Neural cell (in vitro differentiated cells): ENCODE results near the gene CIB4.

Source experiments
- CTCF ChIP-seq: fragments of 450-650 bp; IDR thresholded peaks from 2 replicates; pipeline ENCODE4 v1.5.1; 2014; ENCODE audit warnings: antibody characterized with exemption, mild to moderate bottlenecking, moderate library complexity; ENCODE audit not compliant: poor library complexity, severe bottlenecking
- MXI1 ChIP-seq: fragments of 450-650 bp; conservative IDR thresholded peaks from 2 replicates; pipeline ENCODE4 v1.6.1; 2014; ENCODE audit warnings: antibody characterized with exemption, mild to moderate bottlenecking; ENCODE audit not compliant: poor library complexity, severe bottlenecking
- POLR2AphosphoS5 ChIP-seq: IDR thresholded peaks from 2 replicates; pipeline ENCODE4 v1.6.1; 2012
- RAD21 ChIP-seq: fragments of 450-650 bp; conservative IDR thresholded peaks from 2 replicates; pipeline ENCODE4 v1.6.1; 2014; ENCODE audit warnings: antibody characterized with exemption, mild to moderate bottlenecking, moderate library complexity
- TF ChIP-seq, protein P1 (sequence below): IDR thresholded peaks from 2 replicates; pipeline ENCODE4 v1.6.1; 2012; ENCODE audit warnings: borderline replicate concordance

GRCh38 chr2:26630235-26630634 lies 10.9 kb downstream of the CIB4 start:
- no peak for TF ChIP-seq CTCF
- TF ChIP-seq POLR2AphosphoS5: no peak
- TF ChIP-seq, protein P1, sequence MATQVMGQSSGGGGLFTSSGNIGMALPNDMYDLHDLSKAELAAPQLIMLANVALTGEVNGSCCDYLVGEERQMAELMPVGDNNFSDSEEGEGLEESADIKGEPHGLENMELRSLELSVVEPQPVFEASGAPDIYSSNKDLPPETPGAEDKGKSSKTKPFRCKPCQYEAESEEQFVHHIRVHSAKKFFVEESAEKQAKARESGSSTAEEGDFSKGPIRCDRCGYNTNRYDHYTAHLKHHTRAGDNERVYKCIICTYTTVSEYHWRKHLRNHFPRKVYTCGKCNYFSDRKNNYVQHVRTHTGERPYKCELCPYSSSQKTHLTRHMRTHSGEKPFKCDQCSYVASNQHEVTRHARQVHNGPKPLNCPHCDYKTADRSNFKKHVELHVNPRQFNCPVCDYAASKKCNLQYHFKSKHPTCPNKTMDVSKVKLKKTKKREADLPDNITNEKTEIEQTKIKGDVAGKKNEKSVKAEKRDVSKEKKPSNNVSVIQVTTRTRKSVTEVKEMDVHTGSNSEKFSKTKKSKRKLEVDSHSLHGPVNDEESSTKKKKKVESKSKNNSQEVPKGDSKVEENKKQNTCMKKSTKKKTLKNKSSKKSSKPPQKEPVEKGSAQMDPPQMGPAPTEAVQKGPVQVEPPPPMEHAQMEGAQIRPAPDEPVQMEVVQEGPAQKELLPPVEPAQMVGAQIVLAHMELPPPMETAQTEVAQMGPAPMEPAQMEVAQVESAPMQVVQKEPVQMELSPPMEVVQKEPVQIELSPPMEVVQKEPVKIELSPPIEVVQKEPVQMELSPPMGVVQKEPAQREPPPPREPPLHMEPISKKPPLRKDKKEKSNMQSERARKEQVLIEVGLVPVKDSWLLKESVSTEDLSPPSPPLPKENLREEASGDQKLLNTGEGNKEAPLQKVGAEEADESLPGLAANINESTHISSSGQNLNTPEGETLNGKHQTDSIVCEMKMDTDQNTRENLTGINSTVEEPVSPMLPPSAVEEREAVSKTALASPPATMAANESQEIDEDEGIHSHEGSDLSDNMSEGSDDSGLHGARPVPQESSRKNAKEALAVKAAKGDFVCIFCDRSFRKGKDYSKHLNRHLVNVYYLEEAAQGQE: no peak
- no peak for TF ChIP-seq MXI1
- TF ChIP-seq RAD21: no peak
